Measurements from ENCODE around the gene IMPDH1.

DNA sequence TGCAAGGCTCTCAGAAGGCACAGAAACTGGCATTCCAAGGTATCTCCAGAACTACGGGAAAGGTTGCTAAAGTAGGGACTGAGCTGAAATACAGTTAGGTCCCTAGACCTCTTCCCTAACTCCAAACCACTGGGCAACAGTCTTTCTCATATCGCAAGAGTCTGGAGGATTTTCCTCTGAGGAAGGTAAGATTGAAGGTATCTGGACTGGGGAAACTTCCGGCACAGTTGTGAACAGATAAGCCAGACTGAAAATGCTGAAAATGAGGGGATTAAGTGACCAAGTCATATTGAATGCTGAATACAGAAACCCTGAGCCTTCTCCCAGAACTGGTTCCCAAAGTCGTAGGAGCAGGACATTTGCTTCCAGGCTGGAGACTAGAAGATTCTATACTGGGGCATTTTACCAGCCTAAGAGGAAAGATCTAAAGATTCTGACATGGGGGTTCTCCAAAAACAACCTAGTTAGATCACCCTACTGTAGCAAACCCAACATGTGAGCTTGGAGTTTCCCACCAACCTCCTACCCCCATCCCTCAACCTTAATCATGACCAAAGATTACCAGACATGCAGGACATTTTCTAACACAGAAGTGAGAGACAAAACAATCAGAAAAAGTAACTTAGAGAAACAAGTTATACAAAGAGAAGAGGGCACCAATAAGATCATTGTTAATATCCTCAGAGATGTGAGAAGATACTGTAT, 45.5 kb downstream of the IMPDH1 start:
- TF ChIP-seq JUNB (CRISPR knock-in tag; conservative IDR thresholded peaks at IDR 0.05) (no peak), POLR2A (conservative IDR thresholded peaks at IDR 0.05) (no peak)
- TF ChIP-seq, protein P1, sequence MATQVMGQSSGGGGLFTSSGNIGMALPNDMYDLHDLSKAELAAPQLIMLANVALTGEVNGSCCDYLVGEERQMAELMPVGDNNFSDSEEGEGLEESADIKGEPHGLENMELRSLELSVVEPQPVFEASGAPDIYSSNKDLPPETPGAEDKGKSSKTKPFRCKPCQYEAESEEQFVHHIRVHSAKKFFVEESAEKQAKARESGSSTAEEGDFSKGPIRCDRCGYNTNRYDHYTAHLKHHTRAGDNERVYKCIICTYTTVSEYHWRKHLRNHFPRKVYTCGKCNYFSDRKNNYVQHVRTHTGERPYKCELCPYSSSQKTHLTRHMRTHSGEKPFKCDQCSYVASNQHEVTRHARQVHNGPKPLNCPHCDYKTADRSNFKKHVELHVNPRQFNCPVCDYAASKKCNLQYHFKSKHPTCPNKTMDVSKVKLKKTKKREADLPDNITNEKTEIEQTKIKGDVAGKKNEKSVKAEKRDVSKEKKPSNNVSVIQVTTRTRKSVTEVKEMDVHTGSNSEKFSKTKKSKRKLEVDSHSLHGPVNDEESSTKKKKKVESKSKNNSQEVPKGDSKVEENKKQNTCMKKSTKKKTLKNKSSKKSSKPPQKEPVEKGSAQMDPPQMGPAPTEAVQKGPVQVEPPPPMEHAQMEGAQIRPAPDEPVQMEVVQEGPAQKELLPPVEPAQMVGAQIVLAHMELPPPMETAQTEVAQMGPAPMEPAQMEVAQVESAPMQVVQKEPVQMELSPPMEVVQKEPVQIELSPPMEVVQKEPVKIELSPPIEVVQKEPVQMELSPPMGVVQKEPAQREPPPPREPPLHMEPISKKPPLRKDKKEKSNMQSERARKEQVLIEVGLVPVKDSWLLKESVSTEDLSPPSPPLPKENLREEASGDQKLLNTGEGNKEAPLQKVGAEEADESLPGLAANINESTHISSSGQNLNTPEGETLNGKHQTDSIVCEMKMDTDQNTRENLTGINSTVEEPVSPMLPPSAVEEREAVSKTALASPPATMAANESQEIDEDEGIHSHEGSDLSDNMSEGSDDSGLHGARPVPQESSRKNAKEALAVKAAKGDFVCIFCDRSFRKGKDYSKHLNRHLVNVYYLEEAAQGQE (IDR thresholded peaks at IDR 0.05; ENCODE audit: borderline replicate concordance) = no peak
- TF ChIP-seq, protein P1 (CRISPR knock-in tag; IDR thresholded peaks at IDR 0.05; ENCODE audit: low read depth) = no peak
- TF ChIP-seq, protein P2, sequence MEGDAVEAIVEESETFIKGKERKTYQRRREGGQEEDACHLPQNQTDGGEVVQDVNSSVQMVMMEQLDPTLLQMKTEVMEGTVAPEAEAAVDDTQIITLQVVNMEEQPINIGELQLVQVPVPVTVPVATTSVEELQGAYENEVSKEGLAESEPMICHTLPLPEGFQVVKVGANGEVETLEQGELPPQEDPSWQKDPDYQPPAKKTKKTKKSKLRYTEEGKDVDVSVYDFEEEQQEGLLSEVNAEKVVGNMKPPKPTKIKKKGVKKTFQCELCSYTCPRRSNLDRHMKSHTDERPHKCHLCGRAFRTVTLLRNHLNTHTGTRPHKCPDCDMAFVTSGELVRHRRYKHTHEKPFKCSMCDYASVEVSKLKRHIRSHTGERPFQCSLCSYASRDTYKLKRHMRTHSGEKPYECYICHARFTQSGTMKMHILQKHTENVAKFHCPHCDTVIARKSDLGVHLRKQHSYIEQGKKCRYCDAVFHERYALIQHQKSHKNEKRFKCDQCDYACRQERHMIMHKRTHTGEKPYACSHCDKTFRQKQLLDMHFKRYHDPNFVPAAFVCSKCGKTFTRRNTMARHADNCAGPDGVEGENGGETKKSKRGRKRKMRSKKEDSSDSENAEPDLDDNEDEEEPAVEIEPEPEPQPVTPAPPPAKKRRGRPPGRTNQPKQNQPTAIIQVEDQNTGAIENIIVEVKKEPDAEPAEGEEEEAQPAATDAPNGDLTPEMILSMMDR (IDR thresholded peaks at IDR 0.05 in 2 of 3, conservative IDR thresholded peaks at IDR 0.05 in 1 of 3; ENCODE audit: insufficient read depth in 2 of 3, low read depth in 1 of 3, low read length in 3 of 3) = no peak
